Thoracic aorta (tissue), 2 donors: ENCODE measurements around the gene RBFOX1. TPM values are rescaled to one million over a fixed set of nuclear protein-coding genes. Genes with fewer than 3 reads are reported as not detected.

Experiments used
- ATAC-seq: fragments of 150-250 bp; one replicate; pipeline ENCODE4 v1.8.0; 2017; ENCODE audit warnings: low read depth; ENCODE audit not compliant: insufficient number of reproducible peaks, low FRiP score
- DNase-seq: peaks from one replicate; pipeline ENCODE4 v3.0.0-alpha.2; 2020; ENCODE audit warnings: low spot score
- H3K27ac ChIP-seq, 2 donors: fragments of 200-600 bp; sonication (generic); 1 replicate in 1 of 2; 2 replicates in 1 of 2; pipeline ENCODE4 v1.5.1; 2016; ENCODE audit warnings: mild to moderate bottlenecking in 2 of 2, moderate library complexity in 2 of 2
- H3K27me3 ChIP-seq: fragments of 200-600 bp; sonication (generic); replicated peaks from 2 replicates; pipeline ENCODE4 v1.6.0; 2016; ENCODE audit warnings: mild to moderate bottlenecking; ENCODE audit not compliant: insufficient read depth
- H3K36me3 ChIP-seq: fragments of 200-600 bp; sonication (generic); one replicate; pipeline ENCODE4 v1.5.1; 2016
- H3K4me1 ChIP-seq, 2 donors: fragments of 200-600 bp; sonication (generic); 1 replicate in 1 of 2; 2 replicates in 1 of 2; pipeline versions ENCODE4 v1.5.1 to v1.6.0; 2016; ENCODE audit warnings: low read depth in 2 of 2, mild to moderate bottlenecking in 1 of 2; ENCODE audit not compliant: control insufficient read depth in 1 of 2
- H3K4me3 ChIP-seq: fragments of 200-600 bp; sonication (generic); 2 replicates; pipeline ENCODE4 v1.5.1; 2016; ENCODE audit warnings: mild to moderate bottlenecking
- H3K9me3 ChIP-seq: fragments of 200-600 bp; sonication (generic); 2 replicates; pipeline ENCODE4 v1.5.1; 2016
- CTCF ChIP-seq: fragments of 200-600 bp; sonication (generic); IDR thresholded peaks from one replicate; pipeline ENCODE4 v1.5.1; 2019; ENCODE audit warnings: antibody characterized with exemption
- total RNA-seq, 2 donors: library from RNA; depleted of rRNA; stranded (reverse); fragments of >200 nt; gene quantifications; one replicate each; pipeline versions ENCODE4 v1.1.0 to v1.2.3, GENCODE V29; 2016

RBFOX1 gene
- total RNA-seq, 2 donors from 2014 or later, result not detected

GRCh38 chr16:7450440-7450839, 117.8 kb downstream of the RBFOX1 start:
- no peak overlapping the region for H3K27ac ChIP-seq
- no peaks in the 10 kb centered on the region for H3K9me3 ChIP-seq
- TF ChIP-seq CTCF, result no peak
- H3K4me1 ChIP-seq, result no peaks in the 10 kb centered on the region
- H3K36me3 ChIP-seq, result no peaks in the 10 kb centered on the region
- H3K27me3 ChIP-seq, result no peaks in the 10 kb centered on the region
- no peak overlapping the region for H3K4me3 ChIP-seq
- DNase-seq (no peak), ATAC-seq (no peak)

- ATAC-seq, result no peak
- no peak for DNase-seq
- no peaks in the 10 kb centered on the region for H3K9me3 ChIP-seq
- H3K4me3 ChIP-seq, result no peak overlapping the region
- TF ChIP-seq CTCF, result no peak
- H3K27me3 ChIP-seq, result no peaks in the 10 kb centered on the region
- no peaks in the 10 kb centered on the region for H3K4me1 ChIP-seq
- H3K36me3 ChIP-seq, result no peaks in the 10 kb centered on the region
- H3K27ac ChIP-seq, result no peak overlapping the region
Measured at GRCh38 chr16:7452090-7452489, 119.4 kb downstream of the RBFOX1 start.

- H3K27me3 ChIP-seq, result no peaks in the 10 kb centered on the region
- no peaks in the 10 kb centered on the region for H3K9me3 ChIP-seq
- H3K36me3 ChIP-seq, result no peaks in the 10 kb centered on the region
- DNase-seq (no peak), ATAC-seq (no peak)
- H3K4me1 ChIP-seq, result no peaks in the 10 kb centered on the region
- TF ChIP-seq CTCF, result no peak
- H3K4me3 ChIP-seq, result no peak overlapping the region
- no peak overlapping the region for H3K27ac ChIP-seq
Measured at GRCh38 chr16:7456211-7456610, 123.6 kb downstream of the RBFOX1 start.

GRCh38 chr16:7458144-7458543, 125.5 kb downstream of the RBFOX1 start:
- TF ChIP-seq CTCF, result no peak
- DNase-seq, result no peak
- Histone ChIP-seq H3K27ac (no peak overlapping the region), H3K36me3 (no peaks in the 10 kb centered on the region), H3K27me3 (no peaks in the 10 kb centered on the region), H3K4me3 (no peak overlapping the region), H3K4me1 (no peaks in the 10 kb centered on the region), H3K9me3 (no peaks in the 10 kb centered on the region)
- no peak for ATAC-seq

GRCh38 chr16:7470344-7470743, 137.7 kb downstream of the RBFOX1 start:
- Histone ChIP-seq H3K36me3 (no peaks in the 10 kb centered on the region), H3K4me3 (no peak overlapping the region), H3K27me3 (no peaks in the 10 kb centered on the region), H3K27ac (no peak overlapping the region), H3K9me3 (no peaks in the 10 kb centered on the region), H3K4me1 (no peaks in the 10 kb centered on the region)
- ATAC-seq, result no peak
- TF ChIP-seq CTCF, result no peak
- DNase-seq, result no peak
